NCI-H345 (cell line): ENCODE results near the gene PLXNB1.
A peak's percentile ranks its signal among the peaks of the same experiment; 100 is the strongest.

Source experiments
- DNase-seq: peaks from one replicate; lab custom pipeline; 2025; lab: John Stamatoyannopoulos, UW

PLXNB1 gene

DNA sequence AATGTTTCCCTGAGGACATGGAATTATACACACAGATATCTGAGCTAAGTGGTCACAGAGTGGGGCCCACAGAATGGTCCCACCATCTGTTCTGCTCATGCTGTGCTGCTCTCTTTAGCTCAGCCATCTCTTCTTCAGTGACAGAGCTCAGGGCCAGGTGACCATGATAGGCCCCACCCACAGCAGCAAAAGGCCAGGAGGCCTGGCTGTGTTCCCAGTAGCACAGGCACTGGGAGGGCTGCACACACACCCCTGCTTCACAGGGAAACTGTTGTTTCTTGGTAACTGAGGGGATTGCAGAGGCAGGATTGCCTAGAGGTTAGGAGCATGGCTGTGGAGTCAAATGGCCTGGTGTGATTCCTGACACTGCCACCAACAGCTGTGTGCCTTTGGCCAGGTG is 62.7 kb downstream of the PLXNB1 start:
- DNase-seq = peak; percentile 64

DNA sequence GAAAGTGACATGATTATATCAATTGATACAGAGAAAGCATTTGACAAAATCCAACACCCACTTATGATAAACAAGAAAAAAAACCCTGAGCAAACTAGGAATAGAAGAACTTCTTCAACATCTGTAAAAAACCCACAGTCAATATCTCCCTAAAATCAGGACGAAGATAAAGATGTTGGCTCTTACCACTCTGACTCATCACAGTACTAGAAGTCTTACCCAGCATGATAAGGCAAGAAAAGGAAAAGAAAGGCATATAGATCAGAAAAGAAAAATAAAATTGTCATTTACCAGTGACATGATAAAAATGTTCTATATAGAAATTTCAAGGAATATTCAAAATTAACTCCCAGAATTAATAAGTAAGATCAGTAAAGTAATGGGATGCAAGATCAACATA is 65.0 kb downstream of the PLXNB1 start:
- no peak for DNase-seq

DNA sequence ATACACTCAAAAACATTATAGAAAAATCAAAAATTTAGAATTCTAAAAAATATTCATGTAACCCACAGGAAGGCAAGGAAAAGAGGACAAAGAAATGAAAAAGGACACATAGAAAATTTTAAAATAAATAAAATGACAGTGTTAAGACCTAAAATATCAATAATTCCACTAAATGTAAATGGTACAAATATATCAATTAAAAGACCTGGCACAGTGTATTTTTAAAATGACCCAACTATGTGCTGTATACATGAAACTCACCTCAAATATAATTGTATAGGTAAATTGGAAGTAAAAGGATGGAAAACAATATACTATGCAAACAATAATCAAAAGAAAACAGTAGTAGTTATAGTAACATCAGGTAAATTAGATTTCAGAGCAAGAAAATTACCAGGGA is 68.0 kb downstream of the PLXNB1 start:
- no peak for DNase-seq

DNA sequence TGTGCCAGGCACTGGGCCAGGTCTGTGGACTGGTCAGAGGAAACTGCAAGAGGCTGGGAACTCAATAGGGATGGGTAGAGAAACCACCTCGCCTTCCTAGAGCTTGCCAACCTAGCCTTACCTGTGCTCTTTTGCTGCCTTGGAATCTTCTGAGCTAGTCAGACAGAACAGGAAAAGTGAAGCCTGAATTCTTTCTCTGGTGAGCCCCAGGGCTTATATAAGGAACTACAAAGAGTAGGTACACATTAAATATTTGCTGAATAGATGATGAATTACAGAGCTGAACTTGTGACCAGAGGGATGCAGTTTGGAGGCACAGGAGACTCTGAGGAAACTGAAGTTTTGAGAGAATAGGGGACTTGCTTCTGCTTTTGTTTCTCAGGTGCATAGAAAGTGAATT is 73.5 kb downstream of the PLXNB1 start:
- no peak for DNase-seq

DNA sequence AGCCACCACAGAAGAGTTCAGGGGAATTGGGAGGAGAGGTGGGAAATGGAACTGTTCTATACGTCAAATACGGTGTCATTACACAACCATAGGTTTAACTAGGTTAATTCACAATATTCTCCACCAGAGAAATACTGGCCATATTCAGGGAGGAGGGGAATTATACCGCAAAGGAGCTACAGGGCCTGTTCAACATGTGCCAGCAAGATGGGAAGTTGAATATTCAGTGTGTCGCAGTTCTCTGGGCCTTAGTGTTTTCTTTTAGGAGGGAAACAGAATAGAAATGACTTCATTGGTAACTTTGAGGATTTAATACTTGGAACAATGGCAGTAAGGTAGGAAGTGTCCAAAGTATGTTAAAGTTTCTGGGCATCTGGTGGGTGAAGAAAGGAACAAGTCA is 75.9 kb downstream of the PLXNB1 start:
- no peak for DNase-seq
